Panc1 (cell line): ENCODE measurements around the gene RFX2.

Experiments
- CTCF ChIP-seq: fragments of 450-650 bp; IDR thresholded peaks from 2 replicates; pipeline ENCODE4 v1.5.1; 2017; ENCODE audit warnings: mild to moderate bottlenecking
- POLR2AphosphoS5 ChIP-seq: IDR thresholded peaks from 2 replicates; pipeline ENCODE4 v1.6.1; 2012; ENCODE audit warnings: mild to moderate bottlenecking, low read depth, low read length, moderate library complexity
- SIN3A ChIP-seq: IDR thresholded peaks from 2 replicates; pipeline ENCODE4 v1.6.1; 2012; ENCODE audit warnings: low read depth, mild to moderate bottlenecking, low read length, moderate library complexity, borderline replicate concordance; ENCODE audit not compliant: insufficient read depth
- TCF7L2 ChIP-seq: IDR thresholded peaks from 2 replicates; pipeline ENCODE4 v1.6.1; 2011; ENCODE audit warnings: mild to moderate bottlenecking, low read depth, low read length, inconsistent platforms
- TF ChIP-seq, protein P1 (sequence below), 2 experiments: IDR thresholded peaks; 2 replicates each; pipeline ENCODE4 v1.6.1; 2011 to 2012; ENCODE audit warnings: low read depth in 2 of 2, control low read depth in 1 of 2, low read length in 1 of 2, mild to moderate bottlenecking in 1 of 2, moderate library complexity in 1 of 2; ENCODE audit not compliant: insufficient read depth in 1 of 2

DNA sequence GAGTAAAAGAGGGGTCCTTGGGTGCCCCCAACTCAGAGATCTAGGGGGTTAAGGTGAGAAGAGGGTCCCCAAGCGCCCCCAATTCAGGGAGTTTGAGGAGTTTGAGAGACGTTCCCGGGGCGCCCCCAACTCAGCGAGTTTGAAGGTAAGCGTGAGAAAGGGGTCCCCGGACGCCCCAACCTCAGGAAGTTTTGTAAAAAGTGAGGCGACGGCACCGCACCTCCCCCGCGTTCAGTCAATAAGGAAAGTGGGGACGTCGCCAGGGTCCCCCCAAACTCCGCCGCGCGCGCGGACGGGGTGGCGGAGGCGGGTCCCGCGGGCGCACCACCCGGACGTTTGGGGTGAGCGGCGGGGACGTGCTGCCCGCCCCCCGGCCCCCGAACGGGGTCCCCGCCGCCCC lies 353 bp downstream of the RFX2 start:
- no peak for TF ChIP-seq CTCF
- no peak for TF ChIP-seq SIN3A
- no peak for TF ChIP-seq POLR2AphosphoS5
- TF ChIP-seq TCF7L2, result no peak
- TF ChIP-seq, protein P1, sequence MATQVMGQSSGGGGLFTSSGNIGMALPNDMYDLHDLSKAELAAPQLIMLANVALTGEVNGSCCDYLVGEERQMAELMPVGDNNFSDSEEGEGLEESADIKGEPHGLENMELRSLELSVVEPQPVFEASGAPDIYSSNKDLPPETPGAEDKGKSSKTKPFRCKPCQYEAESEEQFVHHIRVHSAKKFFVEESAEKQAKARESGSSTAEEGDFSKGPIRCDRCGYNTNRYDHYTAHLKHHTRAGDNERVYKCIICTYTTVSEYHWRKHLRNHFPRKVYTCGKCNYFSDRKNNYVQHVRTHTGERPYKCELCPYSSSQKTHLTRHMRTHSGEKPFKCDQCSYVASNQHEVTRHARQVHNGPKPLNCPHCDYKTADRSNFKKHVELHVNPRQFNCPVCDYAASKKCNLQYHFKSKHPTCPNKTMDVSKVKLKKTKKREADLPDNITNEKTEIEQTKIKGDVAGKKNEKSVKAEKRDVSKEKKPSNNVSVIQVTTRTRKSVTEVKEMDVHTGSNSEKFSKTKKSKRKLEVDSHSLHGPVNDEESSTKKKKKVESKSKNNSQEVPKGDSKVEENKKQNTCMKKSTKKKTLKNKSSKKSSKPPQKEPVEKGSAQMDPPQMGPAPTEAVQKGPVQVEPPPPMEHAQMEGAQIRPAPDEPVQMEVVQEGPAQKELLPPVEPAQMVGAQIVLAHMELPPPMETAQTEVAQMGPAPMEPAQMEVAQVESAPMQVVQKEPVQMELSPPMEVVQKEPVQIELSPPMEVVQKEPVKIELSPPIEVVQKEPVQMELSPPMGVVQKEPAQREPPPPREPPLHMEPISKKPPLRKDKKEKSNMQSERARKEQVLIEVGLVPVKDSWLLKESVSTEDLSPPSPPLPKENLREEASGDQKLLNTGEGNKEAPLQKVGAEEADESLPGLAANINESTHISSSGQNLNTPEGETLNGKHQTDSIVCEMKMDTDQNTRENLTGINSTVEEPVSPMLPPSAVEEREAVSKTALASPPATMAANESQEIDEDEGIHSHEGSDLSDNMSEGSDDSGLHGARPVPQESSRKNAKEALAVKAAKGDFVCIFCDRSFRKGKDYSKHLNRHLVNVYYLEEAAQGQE (IDR thresholded peaks at IDR 0.05; ENCODE audit: insufficient read depth in 1 of 2, low read depth in 2 of 2, low read length in 1 of 2), result no peak
